ENCODE measurements around the gene CBX2.
A peak's percentile ranks its signal among the peaks of the same experiment; 100 is the strongest.

The CBX2 gene

DNA sequence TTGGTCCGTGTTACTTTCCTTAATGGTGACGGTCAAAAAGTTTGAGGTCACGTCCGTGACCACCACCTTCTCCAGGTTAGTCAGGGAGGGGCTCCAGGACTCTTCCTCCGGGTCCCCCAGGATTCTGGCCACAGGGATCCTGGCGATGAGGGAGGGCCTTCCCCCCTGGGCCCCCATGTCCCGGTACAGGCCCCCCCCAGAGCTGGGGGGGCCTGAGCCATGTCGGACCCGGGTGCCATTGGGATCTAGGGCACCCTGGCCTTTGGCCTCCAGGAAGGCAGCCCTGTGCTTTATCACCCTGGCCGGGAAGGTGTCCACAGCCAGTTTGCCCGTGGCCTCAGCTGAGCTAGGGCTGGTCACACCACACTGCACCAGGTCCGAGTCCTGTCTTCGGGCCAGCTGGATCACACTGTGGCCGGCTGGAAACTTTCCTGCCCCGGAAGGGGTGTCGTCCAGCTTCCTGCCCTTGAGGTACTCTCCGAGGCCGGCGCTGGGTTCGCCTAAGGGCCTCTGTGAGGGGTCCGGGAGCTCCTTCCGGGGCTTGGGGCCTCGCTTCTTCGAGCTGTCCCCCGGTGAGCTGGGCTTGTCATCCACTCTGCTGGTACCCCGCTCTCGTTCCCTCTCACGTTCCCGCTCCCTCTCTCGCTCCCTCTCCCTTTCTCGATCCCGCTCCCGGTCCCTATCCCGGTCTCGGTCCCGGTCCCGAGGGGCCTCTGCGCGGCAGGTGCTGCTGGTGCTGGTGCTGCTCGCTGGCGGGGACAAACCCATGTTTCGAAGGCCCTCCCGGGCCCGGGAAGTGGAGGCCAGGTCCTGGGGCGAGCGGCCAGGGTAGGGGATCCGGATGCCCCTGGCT lies 16.9 kb downstream of the CBX2 start:
- FAIRE-seq (no peak), DNase-seq (ENCODE audit: insufficient read length, low spot score) (no peak)
- TF ChIP-seq, protein P1, sequence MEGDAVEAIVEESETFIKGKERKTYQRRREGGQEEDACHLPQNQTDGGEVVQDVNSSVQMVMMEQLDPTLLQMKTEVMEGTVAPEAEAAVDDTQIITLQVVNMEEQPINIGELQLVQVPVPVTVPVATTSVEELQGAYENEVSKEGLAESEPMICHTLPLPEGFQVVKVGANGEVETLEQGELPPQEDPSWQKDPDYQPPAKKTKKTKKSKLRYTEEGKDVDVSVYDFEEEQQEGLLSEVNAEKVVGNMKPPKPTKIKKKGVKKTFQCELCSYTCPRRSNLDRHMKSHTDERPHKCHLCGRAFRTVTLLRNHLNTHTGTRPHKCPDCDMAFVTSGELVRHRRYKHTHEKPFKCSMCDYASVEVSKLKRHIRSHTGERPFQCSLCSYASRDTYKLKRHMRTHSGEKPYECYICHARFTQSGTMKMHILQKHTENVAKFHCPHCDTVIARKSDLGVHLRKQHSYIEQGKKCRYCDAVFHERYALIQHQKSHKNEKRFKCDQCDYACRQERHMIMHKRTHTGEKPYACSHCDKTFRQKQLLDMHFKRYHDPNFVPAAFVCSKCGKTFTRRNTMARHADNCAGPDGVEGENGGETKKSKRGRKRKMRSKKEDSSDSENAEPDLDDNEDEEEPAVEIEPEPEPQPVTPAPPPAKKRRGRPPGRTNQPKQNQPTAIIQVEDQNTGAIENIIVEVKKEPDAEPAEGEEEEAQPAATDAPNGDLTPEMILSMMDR (IDR thresholded peaks at IDR 0.05; ENCODE audit: insufficient read depth, missing control alignments) = no peak

DNA sequence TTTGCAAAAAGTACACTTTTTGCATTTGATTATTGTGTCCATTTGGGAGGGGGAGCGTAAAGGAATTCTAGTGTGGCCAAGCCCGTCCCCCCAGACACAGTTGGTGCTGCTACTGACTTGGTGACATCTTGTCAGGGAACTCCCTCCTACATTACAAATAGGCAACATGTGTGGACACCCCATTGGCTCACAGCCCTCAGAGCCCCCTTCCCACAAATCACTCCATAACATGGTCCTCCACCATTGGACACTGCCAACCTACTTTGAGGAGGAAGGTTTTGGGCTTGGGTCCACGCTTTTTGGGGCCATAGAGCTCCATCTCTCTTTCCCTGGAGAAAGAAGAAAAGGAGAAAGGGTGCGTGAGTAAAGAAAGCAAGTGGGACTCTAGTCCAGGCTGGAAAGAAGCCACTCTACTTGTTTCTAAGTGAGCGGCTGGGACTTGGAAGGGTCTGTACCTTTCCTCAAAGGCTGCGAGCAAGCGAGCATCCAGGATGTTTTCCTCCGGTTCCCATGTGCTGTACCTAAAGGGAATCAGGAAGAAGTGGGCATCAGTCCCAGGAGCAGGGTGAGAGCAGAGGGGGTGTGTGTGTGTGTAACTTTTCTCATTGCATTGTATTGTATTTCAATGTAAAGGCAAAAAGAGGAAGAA lies 18.0 kb downstream of the CBX2 start:
- no peak for FAIRE-seq
- DNase-seq (ENCODE audit: insufficient read length, low spot score) = no peak
- TF ChIP-seq, protein P1 (IDR thresholded peaks at IDR 0.05; ENCODE audit: insufficient read depth, missing control alignments) = no peak

DNA sequence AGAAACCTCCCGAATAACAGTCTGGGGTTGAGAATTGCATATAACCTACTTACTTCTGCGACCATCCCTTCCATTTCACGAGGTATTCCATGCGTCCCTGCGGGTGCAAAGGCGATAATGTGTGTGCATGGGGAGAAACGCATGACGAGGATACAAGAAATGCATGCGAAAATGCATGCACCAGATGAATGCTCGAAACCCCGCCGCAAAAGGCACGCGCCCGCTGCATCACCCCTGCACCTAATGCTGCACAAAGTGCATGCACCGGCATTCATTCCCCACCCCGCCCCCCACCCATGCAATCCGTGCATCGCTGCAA lies 18.5 kb downstream of the CBX2 start:
- TF ChIP-seq, protein P1 (IDR thresholded peaks at IDR 0.05; ENCODE audit: insufficient read depth, missing control alignments) = no peak
- no peak for DNase-seq (ENCODE audit: insufficient read length, low spot score)
- no peak for FAIRE-seq

DNA sequence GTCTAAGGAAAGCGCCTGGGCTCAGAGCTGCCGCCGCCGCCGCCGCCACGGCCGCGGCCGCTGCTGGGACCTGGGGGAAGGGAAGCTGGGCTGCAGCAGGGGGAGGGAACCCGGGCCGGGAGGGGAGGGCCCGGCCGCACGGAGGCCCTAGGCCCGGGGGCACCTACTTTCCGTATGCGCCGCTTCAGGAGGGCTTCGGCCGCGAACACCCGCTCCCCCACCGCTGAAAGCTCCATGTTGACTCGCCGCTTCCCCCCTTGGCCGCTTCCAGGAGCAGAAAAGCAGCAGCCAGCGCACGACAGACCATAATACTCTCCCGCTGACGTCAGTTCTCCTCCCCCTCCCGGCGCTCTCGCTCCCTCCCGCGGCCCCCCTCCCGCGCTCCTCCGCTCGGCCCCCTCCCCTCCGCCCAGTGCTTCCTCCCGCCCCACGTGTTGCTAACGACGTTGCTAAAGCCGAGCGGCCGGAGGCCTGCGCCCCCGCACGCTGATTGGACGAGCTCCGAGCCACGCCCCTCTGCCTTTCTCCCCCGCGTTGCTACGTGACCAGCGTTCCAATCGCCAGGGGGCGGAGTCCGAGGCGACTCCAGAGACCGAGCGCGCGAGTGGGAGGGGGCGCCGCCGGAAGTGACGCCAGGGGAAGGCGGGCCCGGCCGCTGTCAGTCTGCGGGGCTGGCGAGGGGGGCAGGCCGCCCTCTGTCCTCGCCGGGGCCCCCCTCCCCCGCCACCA lies 19.0 kb downstream of the CBX2 start, which contains the start of gene CBX8:
CBX8 (minus strand) TSS at position 315 of the 729 bp plus-strand sequence; CDS start at position 236, 79 bp downstream.
- FAIRE-seq (no peak), DNase-seq (ENCODE audit: insufficient read length, low spot score) (peak; percentile 95)
- TF ChIP-seq, protein P1 (IDR thresholded peaks at IDR 0.05; ENCODE audit: insufficient read depth, missing control alignments) = peak; percentile 14

DNA sequence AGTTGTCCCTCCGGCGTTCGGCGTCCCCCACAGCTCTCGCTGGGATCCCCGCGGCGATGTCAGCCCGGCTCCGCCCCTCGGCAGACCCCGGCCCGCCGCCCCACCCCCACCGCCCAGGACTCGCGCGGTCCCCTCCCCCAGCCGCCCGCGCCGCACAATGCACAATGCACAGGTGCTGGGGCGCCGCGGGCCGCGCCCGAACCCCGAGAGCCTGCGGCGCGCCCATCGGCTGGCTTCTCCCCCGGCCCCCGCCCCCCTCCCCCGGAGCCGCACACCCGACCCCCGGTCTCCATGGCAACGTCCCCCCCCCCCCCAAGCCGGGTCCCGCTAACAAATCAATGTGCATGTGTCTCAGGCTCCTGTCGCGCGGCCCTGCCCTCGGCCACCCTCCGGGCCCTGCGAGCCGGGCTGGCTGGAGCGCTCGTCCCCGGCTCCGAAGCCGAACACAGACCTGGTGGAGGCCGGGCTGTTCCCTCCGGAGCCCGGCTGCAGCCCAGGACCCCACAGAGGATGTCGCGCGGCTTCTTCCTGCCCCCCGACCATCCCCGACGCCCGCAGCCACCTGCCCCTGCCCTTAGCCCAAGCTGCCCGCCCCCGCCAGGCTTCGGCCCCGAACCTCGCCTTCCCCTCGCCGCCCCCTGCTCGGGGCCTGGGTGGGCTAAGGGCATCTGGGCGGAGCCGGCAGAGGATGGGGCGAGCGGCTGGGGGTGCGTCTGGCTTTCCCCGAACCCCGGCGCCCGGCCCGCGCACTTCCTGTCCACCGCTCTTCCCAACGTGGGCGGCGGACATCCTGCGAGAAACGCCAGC lies 19.7 kb downstream of the CBX2 start:
- FAIRE-seq (no peak), DNase-seq (ENCODE audit: insufficient read length, low spot score) (peak; percentile 72)
- TF ChIP-seq, protein P1 (IDR thresholded peaks at IDR 0.05; ENCODE audit: insufficient read depth, missing control alignments) = no peak

DNA sequence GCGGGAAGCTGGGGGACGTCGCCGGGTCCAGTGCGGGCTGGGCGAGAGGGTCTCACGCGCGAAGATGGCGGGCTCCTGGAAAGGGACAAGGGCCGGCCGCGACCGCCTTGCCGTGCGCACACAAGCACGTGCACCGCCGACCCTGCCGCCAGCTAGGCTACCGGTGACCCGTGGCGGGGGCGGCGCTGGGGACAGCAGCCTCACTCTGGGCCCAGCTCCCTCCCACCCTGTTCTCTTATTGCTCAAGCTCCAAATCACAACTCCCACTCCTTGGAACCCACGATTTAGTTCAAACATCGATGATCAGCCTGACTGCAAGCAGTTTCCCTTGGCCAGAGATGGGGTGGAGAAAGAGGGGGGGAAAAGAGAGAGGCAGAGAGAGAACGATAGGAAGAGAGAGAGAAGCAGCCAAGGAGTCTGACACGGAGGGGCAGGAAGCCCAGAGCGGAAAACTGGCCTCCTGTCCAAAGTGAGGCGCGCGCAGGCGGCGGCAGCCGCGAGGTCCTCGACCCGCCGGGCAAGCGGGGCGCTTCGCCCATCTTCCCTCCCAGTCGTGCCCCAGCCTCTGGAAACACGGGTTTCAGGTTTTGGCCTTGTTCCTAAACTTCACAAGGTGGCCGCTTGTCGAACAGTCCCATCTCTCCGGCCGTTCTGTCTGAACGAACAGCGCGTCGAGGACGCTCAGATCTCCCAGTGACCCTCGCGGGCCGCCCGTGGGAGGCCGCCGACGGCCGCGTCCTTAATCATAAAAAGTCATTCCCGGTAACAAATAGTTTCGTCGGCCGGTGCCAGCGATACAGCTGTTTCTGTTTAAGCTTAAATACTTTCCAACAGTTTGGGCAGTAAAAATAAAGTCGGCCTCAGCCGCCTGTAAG lies 20.6 kb downstream of the CBX2 start:
- FAIRE-seq (no peak), DNase-seq (ENCODE audit: insufficient read length, low spot score) (no peak)
- TF ChIP-seq, protein P1 (IDR thresholded peaks at IDR 0.05; ENCODE audit: insufficient read depth, missing control alignments) = no peak
